Liver (tissue), 9 donors: ENCODE data around the gene POLR3C. TPM values are rescaled to one million over a fixed set of nuclear protein-coding genes. Genes with fewer than 3 reads are reported as not detected.

ENCODE experiments used
- DNase-seq: peaks from one replicate; pipeline ENCODE4 v3.0.0-alpha.2; 2017; ENCODE audit warnings: low spot score
- H3K27ac ChIP-seq, 2 donors: one replicate each; pipeline ENCODE4 v1.7.0; 2013; ENCODE audit warnings: inconsistent platforms in 2 of 2, low read length in 2 of 2, control low read depth in 1 of 2, low read depth in 1 of 2, mild to moderate bottlenecking in 1 of 2
- H3K27me3 ChIP-seq, 4 donors: one replicate each; pipeline versions ENCODE4 v1.6.1 to v1.7.0; 2013; ENCODE audit warnings: low read length in 3 of 4, inconsistent platforms in 1 of 4, mild to moderate bottlenecking in 1 of 4, moderate library complexity in 1 of 4; ENCODE audit not compliant: control insufficient read depth in 4 of 4, insufficient read depth in 4 of 4
- H3K36me3 ChIP-seq, 4 donors: one replicate each; pipeline versions ENCODE4 v1.6.1 to v1.7.0; 2013; ENCODE audit warnings: low read length in 3 of 4, mild to moderate bottlenecking in 3 of 4, low read depth in 1 of 4, moderate library complexity in 1 of 4; ENCODE audit not compliant: control insufficient read depth in 4 of 4, insufficient read depth in 3 of 4
- H3K4me1 ChIP-seq, 4 donors: one replicate each; pipeline versions ENCODE4 v1.6.1 to v1.7.0; 2013; ENCODE audit warnings: low read length in 3 of 4, mild to moderate bottlenecking in 3 of 4, moderate library complexity in 1 of 4; ENCODE audit not compliant: control insufficient read depth in 4 of 4, insufficient read depth in 4 of 4
- H3K4me3 ChIP-seq, 3 donors: one replicate each; pipeline versions ENCODE4 v1.6.1 to v1.7.0; 2013; ENCODE audit warnings: low read length in 3 of 3, control low read depth in 1 of 3, low read depth in 1 of 3, mild to moderate bottlenecking in 1 of 3
- H3K9ac ChIP-seq, 2 donors: one replicate each; pipeline ENCODE4 v1.7.0; 2013; ENCODE audit warnings: low read length in 2 of 2, mild to moderate bottlenecking in 2 of 2, moderate library complexity in 2 of 2, control low read depth in 1 of 2, low read depth in 1 of 2
- H3K9me3 ChIP-seq, 4 donors: one replicate each; pipeline versions ENCODE4 v1.6.1 to v1.7.0; 2013; ENCODE audit warnings: low read length in 3 of 4; ENCODE audit not compliant: control insufficient read depth in 4 of 4
- ATF3 ChIP-seq: IDR thresholded peaks from 2 replicates; pipeline ENCODE4 v1.6.1; 2016; ENCODE audit warnings: antibody characterized with exemption
- CTCF ChIP-seq: fragments of 150-350 bp; IDR thresholded peaks from 2 replicates; pipeline ENCODE4 v1.5.1; 2017; ENCODE audit warnings: improper control_type of control experiment, low read depth, low read length; ENCODE audit not compliant: missing input control
- EGR1 ChIP-seq, 2 donors: IDR thresholded peaks; 2 replicates each; pipeline ENCODE4 v1.6.1; 2016 to 2018; ENCODE audit warnings: antibody characterized with exemption in 2 of 2, low read depth in 2 of 2
- FOXA1 ChIP-seq: IDR thresholded peaks from 2 replicates; pipeline ENCODE4 v1.6.1; 2016; ENCODE audit warnings: antibody characterized with exemption
- FOXA2 ChIP-seq: IDR thresholded peaks from 2 replicates; pipeline ENCODE4 v1.6.1; 2016; ENCODE audit warnings: antibody characterized with exemption
- GABPA ChIP-seq, 2 donors: IDR thresholded peaks in 1 of 2; conservative IDR thresholded peaks in 1 of 2; 2 replicates each; pipeline ENCODE4 v1.6.1; 2016; ENCODE audit warnings: antibody characterized with exemption in 2 of 2, mild to moderate bottlenecking in 1 of 2, moderate library complexity in 1 of 2
- HNF4A ChIP-seq, 2 donors: conservative IDR thresholded peaks; 2 replicates each; pipeline ENCODE4 v1.6.1; 2016; ENCODE audit warnings: antibody characterized with exemption in 2 of 2, mild to moderate bottlenecking in 2 of 2
- HNF4G ChIP-seq: IDR thresholded peaks from 2 replicates; pipeline ENCODE4 v1.6.1; 2016; ENCODE audit warnings: antibody characterized with exemption
- JUND ChIP-seq, 2 donors: IDR thresholded peaks; 2 replicates each; pipeline ENCODE4 v1.6.1; 2016; ENCODE audit warnings: antibody characterized with exemption in 2 of 2
- RAD21 ChIP-seq, 2 donors: IDR thresholded peaks; 2 replicates each; pipeline ENCODE4 v1.6.1; 2016; ENCODE audit warnings: antibody characterized with exemption in 2 of 2, mild to moderate bottlenecking in 2 of 2
- REST ChIP-seq: IDR thresholded peaks from 2 replicates; pipeline ENCODE4 v1.6.1; 2016; ENCODE audit warnings: antibody characterized with exemption, mild to moderate bottlenecking
- SP1 ChIP-seq: IDR thresholded peaks from 2 replicates; pipeline ENCODE4 v1.6.1; 2018; ENCODE audit warnings: antibody characterized with exemption, mild to moderate bottlenecking
- TAF1 ChIP-seq: conservative IDR thresholded peaks from 2 replicates; pipeline ENCODE4 v1.6.1; 2016; ENCODE audit warnings: antibody characterized with exemption, mild to moderate bottlenecking
- ZBTB33 ChIP-seq: IDR thresholded peaks from 2 replicates; pipeline ENCODE4 v1.6.1; 2016; ENCODE audit warnings: antibody characterized with exemption
- WGBS: extraction: QIAGEN DNeasy Blood & Tissue Kit; methylation state at CpG from one replicate; pipeline ENCODE4 v1.1.7; 2013; 5-methylcytosine and 5-hydroxymethylcytosine counted together
- polyA plus RNA-seq, 2 donors: library from polyadenylated mRNA; stranded (reverse) in 1 of 2; unstranded in 1 of 2; fragments of 200-250 nt in 1 of 2; fragments of >200 nt in 1 of 2; fragmentation: Nextera tagmentation in 1 of 2; extraction: Ambion mirVana in 1 of 2; gene quantifications; one replicate each; pipeline versions ENCODE4 v1.2.1 to v1.2.3, GENCODE V29; 2013 to 2015
- total RNA-seq, 2 donors: library from RNA; depleted of rRNA; stranded (reverse); fragments of >200 nt; gene quantifications; one replicate each; pipeline ENCODE4 v1.2.3, GENCODE V29; 2014
- donor health status: healthy.
- donor health status: healthy.
- donor health status: healthy.
- donor health status: healthy.
- donor health status: healthy.

The POLR3C gene
- total and polyA plus RNA-seq, 4 donors = 6.3 to 22.0 (median 10.6) TPM

GRCh38 chr1:145846201-145846612 is 22.2 kb downstream of the POLR3C start:
- TF ChIP-seq TAF1 (no peak), RAD21 (IDR thresholded peaks at IDR 0.05) (peak; percentile 6 to 61), CTCF (peak; percentile 52)
- 75% methylated on average over 3 of the region's 3 CpGs for WGBS
- peak overlapping the region in 1 of 2 donors; percentile 1 for H3K27ac ChIP-seq

GRCh38 chr1:145847827-145848226 is 23.8 kb downstream of the POLR3C start:
- H3K9me3 ChIP-seq = no peaks in the 10 kb centered on the region
- H3K9ac ChIP-seq = no peak overlapping the region
- no peak overlapping the region for H3K27ac ChIP-seq
- 90% methylated on average over 3 of the region's 3 CpGs for WGBS
- H3K4me3 ChIP-seq = no peak overlapping the region
- no peaks in the 10 kb centered on the region for H3K27me3 ChIP-seq
- H3K36me3 ChIP-seq = peaks cover 8 to 27% (median 16%) of the 10 kb centered on the region in 4 donors
- DNase-seq = no peak
- peaks cover 5 to 13% (median 11%) of the 10 kb centered on the region in 4 donors for H3K4me1 ChIP-seq
- no peak for TF ChIP-seq EGR1 (IDR thresholded peaks at IDR 0.05; ENCODE audit: low read depth in 2 of 2)
- TF ChIP-seq ZBTB33 = no peak
- TF ChIP-seq HNF4G = no peak
- TF ChIP-seq HNF4A (conservative IDR thresholded peaks at IDR 0.05) = no peak
- no peak for TF ChIP-seq JUND (IDR thresholded peaks at IDR 0.05)
- no peak for TF ChIP-seq TAF1
- no peak for TF ChIP-seq FOXA2
- no peak for TF ChIP-seq CTCF
- TF ChIP-seq ATF3 = no peak
- TF ChIP-seq GABPA (IDR thresholded peaks at IDR 0.05 in 1 of 2, conservative IDR thresholded peaks at IDR 0.05 in 1 of 2) = no peak
- TF ChIP-seq SP1 = no peak
- TF ChIP-seq RAD21 (IDR thresholded peaks at IDR 0.05) = no peak
- TF ChIP-seq REST = no peak
- TF ChIP-seq FOXA1 = no peak

More at GRCh38 chr1:145846201-145846612, 22.2 kb downstream of the POLR3C start:
- Histone ChIP-seq H3K36me3 (peaks cover 8 to 39% (median 30%) of the 10 kb centered on the region in 4 donors), H3K4me3 (peak overlapping the region in 2 of 3 donors; percentile 29 to 63), H3K9ac (no peak overlapping the region), H3K9me3 (no peaks in the 10 kb centered on the region), H3K4me1 (peaks cover 5 to 13% (median 11%) of the 10 kb centered on the region in 4 donors), H3K27me3 (no peaks in the 10 kb centered on the region)
- DNase-seq = no peak
